Body of pancreas (tissue), 4 donors: ENCODE data around the gene EVL.

Source experiments
- CTCF ChIP-seq, 7 experiments: fragments of 450-650 bp in 4 of 7; fragments of 200-600 bp in 3 of 7; sonication (generic) in 3 of 7; IDR thresholded peaks; one replicate each; pipeline ENCODE4 v1.5.1; 2016 to 2019; ENCODE audit warnings: antibody characterized with exemption in 7 of 7
- POLR2A ChIP-seq, 3 donors: fragments of 450-650 bp; IDR thresholded peaks; one replicate each; pipeline ENCODE4 v1.6.1; 2016; ENCODE audit warnings: antibody characterized with exemption in 3 of 3, mild to moderate bottlenecking in 2 of 3

GRCh38 chr14:100065942-100066574 is 836 bp downstream of the EVL start:
- TF ChIP-seq POLR2A (IDR thresholded peaks at IDR 0.05): no peak
- no peak for TF ChIP-seq CTCF (IDR thresholded peaks at IDR 0.05)
